Adrenal gland (tissue), 5 donors: Measurements from ENCODE around the gene COL6A1.

Experiments
- POLR2A ChIP-seq, 2 donors: fragments of 450-650 bp; IDR thresholded peaks; one replicate each; pipeline ENCODE4 v1.6.1; 2017; ENCODE audit warnings: antibody characterized with exemption in 2 of 2, mild to moderate bottlenecking in 2 of 2, moderate library complexity in 1 of 2
- TF ChIP-seq, protein P1 (sequence below), 6 experiments: fragments of 450-650 bp in 4 of 6; fragments of 200-600 bp in 2 of 6; sonication (generic) in 1 of 6; IDR thresholded peaks; 1 replicate in 5 of 6; 2 replicates in 1 of 6; pipeline versions ENCODE4 v1.5.1 to v1.8.0; 2016 to 2021; ENCODE audit warnings: antibody characterized with exemption in 6 of 6, mild to moderate bottlenecking in 2 of 6, moderate library complexity in 1 of 6
- donor health status: DM: no; HTN: no; CAD: no.

DNA sequence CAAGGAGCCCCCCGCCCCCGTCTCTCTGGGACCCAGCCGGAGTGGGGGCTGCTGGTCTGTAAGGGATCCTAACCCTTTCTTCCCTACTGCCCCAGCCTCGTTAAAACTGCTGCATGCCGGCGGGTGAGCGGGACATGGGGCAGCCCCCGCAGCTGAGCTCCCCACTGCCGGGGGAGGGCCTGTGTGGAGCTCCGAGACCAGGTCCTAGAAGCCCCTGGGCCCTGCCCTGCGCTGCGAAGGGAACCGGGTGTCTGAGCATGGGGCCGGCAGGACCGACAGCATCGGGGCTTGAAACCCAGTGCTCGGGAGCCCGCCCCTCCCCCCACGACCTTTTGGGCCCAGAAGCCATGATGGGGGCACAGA lies 9.2 kb upstream of the COL6A1 start:
- TF ChIP-seq POLR2A (IDR thresholded peaks at IDR 0.05), result no peak
- TF ChIP-seq, protein P1, sequence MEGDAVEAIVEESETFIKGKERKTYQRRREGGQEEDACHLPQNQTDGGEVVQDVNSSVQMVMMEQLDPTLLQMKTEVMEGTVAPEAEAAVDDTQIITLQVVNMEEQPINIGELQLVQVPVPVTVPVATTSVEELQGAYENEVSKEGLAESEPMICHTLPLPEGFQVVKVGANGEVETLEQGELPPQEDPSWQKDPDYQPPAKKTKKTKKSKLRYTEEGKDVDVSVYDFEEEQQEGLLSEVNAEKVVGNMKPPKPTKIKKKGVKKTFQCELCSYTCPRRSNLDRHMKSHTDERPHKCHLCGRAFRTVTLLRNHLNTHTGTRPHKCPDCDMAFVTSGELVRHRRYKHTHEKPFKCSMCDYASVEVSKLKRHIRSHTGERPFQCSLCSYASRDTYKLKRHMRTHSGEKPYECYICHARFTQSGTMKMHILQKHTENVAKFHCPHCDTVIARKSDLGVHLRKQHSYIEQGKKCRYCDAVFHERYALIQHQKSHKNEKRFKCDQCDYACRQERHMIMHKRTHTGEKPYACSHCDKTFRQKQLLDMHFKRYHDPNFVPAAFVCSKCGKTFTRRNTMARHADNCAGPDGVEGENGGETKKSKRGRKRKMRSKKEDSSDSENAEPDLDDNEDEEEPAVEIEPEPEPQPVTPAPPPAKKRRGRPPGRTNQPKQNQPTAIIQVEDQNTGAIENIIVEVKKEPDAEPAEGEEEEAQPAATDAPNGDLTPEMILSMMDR (IDR thresholded peaks at IDR 0.05), result no peak
